ENCODE measurements around the gene FLNB.

The FLNB gene

DNA sequence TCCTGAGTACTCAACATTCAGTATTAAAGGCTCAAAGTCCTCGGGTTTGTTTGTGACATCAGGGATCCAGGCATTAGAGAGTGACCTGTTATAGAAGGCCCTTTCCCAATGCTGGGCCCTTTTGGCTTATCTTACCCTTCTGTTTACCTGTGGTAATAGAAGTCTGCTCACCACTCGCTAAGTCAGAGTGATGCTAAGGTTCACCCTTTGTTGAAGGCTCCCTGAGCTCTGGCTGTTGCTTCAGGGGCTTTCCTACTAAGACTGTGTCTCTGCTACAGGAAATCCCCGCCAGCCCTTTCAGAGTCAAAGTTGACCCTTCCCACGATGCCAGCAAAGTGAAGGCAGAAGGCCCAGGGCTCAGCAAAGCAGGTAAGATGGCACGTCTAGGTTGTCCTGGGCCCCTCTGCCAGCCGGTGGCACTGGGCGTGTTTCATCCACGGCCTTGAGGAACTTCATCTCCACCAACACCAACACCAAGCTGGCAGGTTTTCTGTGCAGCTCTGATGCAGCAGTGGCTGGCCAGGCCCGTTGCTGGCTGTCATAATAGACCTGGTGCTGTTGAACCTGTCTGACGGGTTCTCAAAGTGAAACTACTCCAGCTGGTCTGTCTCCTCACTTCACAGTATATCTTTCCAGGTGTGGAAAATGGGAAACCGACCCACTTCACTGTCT, 103.4 kb downstream of the FLNB start:
- H3K27ac ChIP-seq = peak overlapping the region; percentile 52
- TF ChIP-seq, protein P1, sequence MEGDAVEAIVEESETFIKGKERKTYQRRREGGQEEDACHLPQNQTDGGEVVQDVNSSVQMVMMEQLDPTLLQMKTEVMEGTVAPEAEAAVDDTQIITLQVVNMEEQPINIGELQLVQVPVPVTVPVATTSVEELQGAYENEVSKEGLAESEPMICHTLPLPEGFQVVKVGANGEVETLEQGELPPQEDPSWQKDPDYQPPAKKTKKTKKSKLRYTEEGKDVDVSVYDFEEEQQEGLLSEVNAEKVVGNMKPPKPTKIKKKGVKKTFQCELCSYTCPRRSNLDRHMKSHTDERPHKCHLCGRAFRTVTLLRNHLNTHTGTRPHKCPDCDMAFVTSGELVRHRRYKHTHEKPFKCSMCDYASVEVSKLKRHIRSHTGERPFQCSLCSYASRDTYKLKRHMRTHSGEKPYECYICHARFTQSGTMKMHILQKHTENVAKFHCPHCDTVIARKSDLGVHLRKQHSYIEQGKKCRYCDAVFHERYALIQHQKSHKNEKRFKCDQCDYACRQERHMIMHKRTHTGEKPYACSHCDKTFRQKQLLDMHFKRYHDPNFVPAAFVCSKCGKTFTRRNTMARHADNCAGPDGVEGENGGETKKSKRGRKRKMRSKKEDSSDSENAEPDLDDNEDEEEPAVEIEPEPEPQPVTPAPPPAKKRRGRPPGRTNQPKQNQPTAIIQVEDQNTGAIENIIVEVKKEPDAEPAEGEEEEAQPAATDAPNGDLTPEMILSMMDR (conservative IDR thresholded peaks at IDR 0.05; ENCODE audit: low read depth) = no peak
- POLR2A ChIA-PET (ENCODE audit: low non-redundant PET) = no interaction called here
- CTCF ChIA-PET = interaction anchor here (0.6 kb wide), 1 partner anchor 402 kb away, joined by 7 read pairs; no protein-coding TSS in a partner anchor
- peak; percentile 40 for DNase-seq (ENCODE audit: low spot score)

DNA sequence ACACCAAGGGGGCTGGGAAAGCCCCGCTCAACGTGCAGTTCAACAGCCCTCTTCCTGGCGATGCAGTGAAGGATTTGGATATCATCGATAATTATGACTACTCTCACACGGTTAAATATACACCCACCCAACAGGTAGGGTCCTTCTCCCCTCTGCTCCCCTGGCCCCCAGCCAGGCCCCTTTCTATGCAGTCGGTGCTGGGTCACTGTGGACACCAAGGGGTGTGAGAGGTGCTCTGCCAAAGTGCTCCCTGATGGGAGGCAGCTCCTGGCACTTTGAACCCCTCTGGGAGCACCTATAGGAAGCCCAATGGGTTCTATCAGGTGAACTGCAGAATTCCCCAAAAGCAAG, 103.9 kb downstream of the FLNB start:
- ChIA-PET POLR2A (ENCODE audit: low non-redundant PET) (no interaction called here), CTCF (interaction anchor here (0.6 kb wide), 1 partner anchor 401 kb away, joined by 7 read pairs; no protein-coding TSS in a partner anchor)
- DNase-seq (ENCODE audit: low spot score) = no peak
- H3K27ac ChIP-seq = peak overlapping the region; percentile 52
- TF ChIP-seq, protein P1 (conservative IDR thresholded peaks at IDR 0.05; ENCODE audit: low read depth) = no peak

DNA sequence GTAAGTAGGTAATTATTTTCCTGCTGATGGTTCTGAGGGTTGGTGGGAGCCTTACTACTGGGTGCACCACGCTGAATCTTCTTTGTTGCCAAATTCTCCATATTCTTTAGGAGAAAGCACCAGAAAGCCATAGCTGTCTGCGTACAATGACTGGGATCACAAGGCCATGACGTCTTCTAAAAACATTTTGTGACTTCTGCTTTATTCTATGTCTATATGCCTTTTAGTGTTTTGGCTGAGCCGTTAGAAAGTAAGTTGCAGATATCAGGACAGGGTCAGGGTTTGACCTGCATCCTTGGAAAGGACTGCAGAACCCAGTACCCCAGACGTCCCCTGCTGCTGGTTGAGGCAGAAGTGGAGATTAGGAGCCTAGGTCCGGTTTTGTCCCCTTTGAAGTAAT, 107.0 kb downstream of the FLNB start:
- ChIA-PET POLR2A (ENCODE audit: low non-redundant PET) (no interaction called here), CTCF (no interaction called here)
- H3K27ac ChIP-seq = peak overlapping the region; percentile 48
- TF ChIP-seq, protein P1 (conservative IDR thresholded peaks at IDR 0.05; ENCODE audit: low read depth) = no peak
- DNase-seq (ENCODE audit: low spot score) = no peak

DNA sequence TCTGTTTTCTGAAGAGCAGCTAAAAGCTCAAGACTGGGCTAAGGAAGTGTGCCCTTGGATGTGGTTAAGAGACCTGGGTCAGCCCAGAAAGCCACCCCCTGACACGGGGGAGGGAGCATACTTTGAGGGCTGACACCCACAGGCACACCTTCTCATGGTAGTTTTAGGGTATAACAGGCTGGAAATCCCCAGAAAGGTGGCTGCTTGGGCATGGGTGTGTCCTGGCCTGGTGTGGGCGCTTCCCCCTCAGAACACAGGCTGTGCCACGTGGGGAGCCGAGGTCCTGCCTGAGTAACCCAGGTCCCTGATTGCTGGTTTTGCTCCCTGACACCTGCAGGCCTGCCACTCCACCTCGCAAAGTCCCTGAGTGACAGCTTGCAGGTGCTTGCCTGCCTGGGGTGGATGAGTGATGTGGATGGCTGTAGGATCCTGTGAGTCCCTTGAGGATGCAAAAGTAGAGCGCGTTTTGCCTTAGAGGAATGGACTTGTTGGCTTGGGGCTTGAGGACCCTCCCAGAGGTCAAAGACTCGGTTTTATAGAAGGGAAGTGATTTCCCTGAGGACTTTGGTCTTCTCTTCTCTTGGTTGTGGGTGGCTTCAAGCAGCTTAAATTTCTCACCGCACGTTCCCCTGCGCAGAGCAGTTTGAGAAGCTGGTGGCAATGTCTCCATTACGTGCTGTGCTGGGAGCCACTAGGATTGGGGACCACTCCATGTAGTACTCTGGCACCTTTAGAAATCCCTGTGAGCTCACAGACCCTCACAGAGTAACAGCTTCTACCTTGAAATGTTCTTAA, 108.1 kb downstream of the FLNB start:
- ChIA-PET CTCF (interaction anchor here (0.6 kb wide), 2 partner anchors 92 to 192 kb away, joined by 3 read pairs; no protein-coding TSS in a partner anchor), POLR2A (ENCODE audit: low non-redundant PET) (no interaction called here)
- H3K27ac ChIP-seq = peak overlapping the region; percentile 48
- DNase-seq (ENCODE audit: low spot score) = no peak
- TF ChIP-seq, protein P1 (conservative IDR thresholded peaks at IDR 0.05; ENCODE audit: low read depth) = no peak

DNA sequence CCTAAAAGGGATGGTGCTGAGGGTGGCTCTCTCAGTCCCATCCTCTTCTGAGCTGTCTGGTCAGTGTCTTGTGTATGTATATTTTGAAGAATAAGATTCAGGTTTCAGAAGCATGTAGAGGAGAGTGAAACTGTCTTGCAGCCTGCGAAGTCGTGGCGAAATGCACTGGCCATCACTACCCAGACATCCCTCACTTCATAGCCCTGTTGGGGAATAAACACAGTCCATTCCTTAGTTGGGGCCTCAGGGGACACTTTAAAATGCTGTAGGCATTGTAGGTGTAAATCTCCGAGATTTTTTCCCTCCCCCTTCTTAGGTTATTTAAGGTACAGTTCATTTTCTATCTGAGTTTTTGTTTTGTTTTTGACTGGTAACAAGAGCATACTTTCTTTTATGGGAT, 108.8 kb downstream of the FLNB start:
- H3K27ac ChIP-seq = peak overlapping the region; percentile 48
- POLR2A ChIA-PET (ENCODE audit: low non-redundant PET) = no interaction called here
- TF ChIP-seq, protein P1 (conservative IDR thresholded peaks at IDR 0.05; ENCODE audit: low read depth) = no peak
- DNase-seq (ENCODE audit: low spot score) = no peak
- CTCF ChIA-PET = no interaction called here

DNA sequence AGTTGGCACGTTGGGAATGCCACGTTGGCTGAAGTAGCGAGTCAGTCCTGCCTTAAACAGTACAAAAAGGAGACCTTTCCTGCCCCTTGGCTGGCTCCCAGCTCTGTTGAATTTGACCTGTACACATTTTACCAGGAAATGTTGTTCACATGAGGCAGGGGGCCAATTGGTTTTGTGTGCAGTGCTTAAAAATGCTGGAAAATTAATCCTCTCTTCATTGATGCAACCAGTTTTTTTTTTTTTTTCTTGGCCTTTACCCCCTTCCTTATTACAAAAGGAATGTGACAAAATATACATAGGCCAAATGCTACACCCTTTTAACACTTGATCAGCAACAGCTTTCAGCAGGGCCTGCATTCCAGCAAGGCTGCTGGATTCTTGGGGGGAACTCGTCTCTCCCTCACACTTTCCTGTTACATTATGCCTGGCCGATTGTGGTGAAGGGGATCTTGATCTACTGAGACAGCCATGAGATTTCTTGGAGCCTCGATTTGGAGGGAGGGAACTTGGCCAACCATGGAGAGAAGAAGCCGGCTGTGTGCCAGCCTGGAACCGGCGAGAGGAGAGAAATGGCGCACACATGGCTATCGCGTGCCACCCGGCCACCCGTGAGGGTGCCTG, 109.4 kb downstream of the FLNB start:
- peak overlapping the region; percentile 48 for H3K27ac ChIP-seq
- no peak for DNase-seq (ENCODE audit: low spot score)
- CTCF ChIA-PET = no interaction called here
- POLR2A ChIA-PET (ENCODE audit: low non-redundant PET) = no interaction called here
- TF ChIP-seq, protein P1 (conservative IDR thresholded peaks at IDR 0.05; ENCODE audit: low read depth) = no peak
